Mucosa of stomach (tissue), 1 donor: ENCODE results near the gene SLC10A6.

Experiments used
- H3K27me3 ChIP-seq: one replicate; pipeline ENCODE4 v1.7.0; 2013; ENCODE audit warnings: mild to moderate bottlenecking, low read length; ENCODE audit not compliant: control insufficient read depth, insufficient read depth
- H3K36me3 ChIP-seq: one replicate; pipeline ENCODE4 v1.7.0; 2013; ENCODE audit warnings: low read length; ENCODE audit not compliant: control insufficient read depth, insufficient read depth
- H3K4me1 ChIP-seq: one replicate; pipeline ENCODE4 v1.7.0; 2013; ENCODE audit warnings: mild to moderate bottlenecking, low read length; ENCODE audit not compliant: control insufficient read depth, insufficient read depth
- H3K4me3 ChIP-seq: one replicate; pipeline ENCODE4 v1.7.0; 2013; ENCODE audit warnings: low read length
- H3K9ac ChIP-seq: one replicate; pipeline ENCODE4 v1.7.0; 2013; ENCODE audit warnings: mild to moderate bottlenecking, low read length, moderate library complexity
- H3K9me3 ChIP-seq: one replicate; pipeline ENCODE4 v1.7.0; 2013; ENCODE audit warnings: mild to moderate bottlenecking, low read length, moderate library complexity; ENCODE audit not compliant: control insufficient read depth
- donor health status: Pancreatic carcinoma.

Gene SLC10A6

GRCh38 chr4:86818211-86818610 lies 31.0 kb downstream of the SLC10A6 start:
- Histone ChIP-seq H3K4me3 (no peak overlapping the region), H3K36me3 (no peaks in the 10 kb centered on the region), H3K4me1 (peaks cover 12% of the 10 kb centered on the region), H3K9ac (no peak overlapping the region), H3K27me3 (no peaks in the 10 kb centered on the region), H3K9me3 (no peaks in the 10 kb centered on the region)

DNA sequence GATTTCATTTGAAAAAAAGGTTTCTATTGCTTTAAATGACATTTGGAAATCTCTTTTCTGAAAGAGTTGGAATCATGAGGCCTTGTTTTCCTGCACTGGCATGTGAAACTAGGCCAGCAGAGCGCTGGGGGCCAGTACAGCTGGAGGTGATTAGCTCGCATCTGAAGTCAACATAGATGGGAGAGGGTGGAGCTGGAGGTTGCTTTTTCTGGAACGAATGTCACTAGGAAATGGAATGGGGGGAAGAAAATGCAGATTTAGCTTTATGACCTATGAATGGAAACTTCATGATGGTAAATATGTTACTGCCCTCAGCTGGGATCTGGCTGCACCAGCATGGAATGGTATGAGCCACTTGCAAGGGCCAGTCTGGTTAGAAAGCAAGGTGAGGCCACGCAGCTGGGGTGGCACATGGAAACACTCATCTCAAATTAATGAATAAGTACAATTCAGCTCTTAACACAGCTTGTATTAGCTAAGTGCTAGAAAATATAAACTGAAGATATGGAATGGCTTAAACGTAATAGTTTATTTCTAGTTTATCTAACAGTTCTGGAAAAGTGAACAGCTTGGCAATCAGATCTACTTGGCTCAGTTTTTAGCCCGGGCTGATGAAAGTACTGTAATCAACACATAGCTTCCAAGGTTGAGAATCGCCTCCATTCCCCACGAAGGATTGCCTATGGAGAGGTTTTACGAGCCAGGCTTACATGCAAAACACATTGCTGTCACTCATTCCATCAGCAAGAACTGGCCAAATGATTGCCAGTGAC lies 32.5 kb downstream of the SLC10A6 start:
- H3K4me3 ChIP-seq = no peak overlapping the region
- no peaks in the 10 kb centered on the region for H3K36me3 ChIP-seq
- no peaks in the 10 kb centered on the region for H3K9me3 ChIP-seq
- no peaks in the 10 kb centered on the region for H3K27me3 ChIP-seq
- H3K4me1 ChIP-seq = peaks cover 12% of the 10 kb centered on the region
- no peak overlapping the region for H3K9ac ChIP-seq

GRCh38 chr4:86815653-86816052 lies 33.5 kb downstream of the SLC10A6 start:
- no peaks in the 10 kb centered on the region for H3K27me3 ChIP-seq
- H3K36me3 ChIP-seq = no peaks in the 10 kb centered on the region
- no peak overlapping the region for H3K4me3 ChIP-seq
- no peak overlapping the region for H3K9ac ChIP-seq
- no peaks in the 10 kb centered on the region for H3K9me3 ChIP-seq
- H3K4me1 ChIP-seq = peaks cover 12% of the 10 kb centered on the region

GRCh38 chr4:86810847-86811246 lies 38.3 kb downstream of the SLC10A6 start:
- H3K36me3 ChIP-seq = no peaks in the 10 kb centered on the region
- H3K9ac ChIP-seq = no peak overlapping the region
- no peaks in the 10 kb centered on the region for H3K9me3 ChIP-seq
- no peak overlapping the region for H3K4me3 ChIP-seq
- H3K4me1 ChIP-seq = no peaks in the 10 kb centered on the region
- no peaks in the 10 kb centered on the region for H3K27me3 ChIP-seq

GRCh38 chr4:86809809-86810208 lies 39.4 kb downstream of the SLC10A6 start:
- Histone ChIP-seq H3K9me3 (no peaks in the 10 kb centered on the region), H3K9ac (no peak overlapping the region), H3K36me3 (no peaks in the 10 kb centered on the region), H3K4me1 (no peaks in the 10 kb centered on the region), H3K27me3 (no peaks in the 10 kb centered on the region), H3K4me3 (no peak overlapping the region)

GRCh38 chr4:86791126-86791525 lies 58.1 kb downstream of the SLC10A6 start:
- no peaks in the 10 kb centered on the region for H3K4me1 ChIP-seq
- H3K9ac ChIP-seq = no peak overlapping the region
- no peaks in the 10 kb centered on the region for H3K9me3 ChIP-seq
- H3K4me3 ChIP-seq = no peak overlapping the region
- no peaks in the 10 kb centered on the region for H3K36me3 ChIP-seq
- H3K27me3 ChIP-seq = no peaks in the 10 kb centered on the region

GRCh38 chr4:86788826-86789225 lies 60.4 kb downstream of the SLC10A6 start:
- Histone ChIP-seq H3K9me3 (no peaks in the 10 kb centered on the region), H3K27me3 (no peaks in the 10 kb centered on the region), H3K4me1 (no peaks in the 10 kb centered on the region), H3K36me3 (no peaks in the 10 kb centered on the region), H3K4me3 (no peak overlapping the region), H3K9ac (no peak overlapping the region)

- Histone ChIP-seq H3K9me3 (no peaks in the 10 kb centered on the region), H3K36me3 (no peaks in the 10 kb centered on the region), H3K4me1 (no peaks in the 10 kb centered on the region), H3K27me3 (no peaks in the 10 kb centered on the region), H3K4me3 (no peak overlapping the region), H3K9ac (no peak overlapping the region)
Measured at GRCh38 chr4:86778175-86778574, 71.0 kb downstream of the SLC10A6 start.

DNA sequence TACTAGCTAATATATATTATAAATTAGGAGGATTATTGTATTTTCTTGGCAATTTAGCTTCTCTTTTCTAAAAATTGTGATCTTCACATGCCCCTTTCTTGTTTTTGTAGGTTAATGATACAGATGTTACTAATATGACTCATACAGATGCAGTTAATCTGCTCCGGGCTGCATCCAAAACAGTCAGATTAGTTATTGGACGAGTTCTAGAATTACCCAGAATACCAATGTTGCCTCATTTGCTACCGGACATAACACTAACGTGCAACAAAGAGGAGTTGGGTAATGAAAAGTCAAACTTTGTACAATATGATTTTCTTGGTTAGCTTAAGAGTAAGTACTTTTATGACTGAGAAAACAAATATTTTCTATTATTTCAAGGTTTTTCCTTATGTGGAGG lies 74.1 kb downstream of the SLC10A6 start:
- Histone ChIP-seq H3K9ac (no peak overlapping the region), H3K4me1 (no peaks in the 10 kb centered on the region), H3K27me3 (no peaks in the 10 kb centered on the region), H3K4me3 (no peak overlapping the region), H3K9me3 (no peaks in the 10 kb centered on the region), H3K36me3 (no peaks in the 10 kb centered on the region)
